Ramos (cell line): Measurements from ENCODE around the gene MOG.

Experiments
- in situ Hi-C: fragments of 300-500 bp; cut with MboI; formaldehyde crosslinking; loops from one replicate; pipeline ENCODE4 v1.14.3; 2022; ENCODE audit warnings: low sequenced_read_pairs; ENCODE audit not compliant: unreplicated experiment

The MOG gene

GRCh38 chr6:29656798-29657197 is at the start of gene MOG:
MOG (plus strand) TSS chr6:29657092; CDS start chr6:29657210, 118 bp downstream.
- in situ Hi-C loops: no loop called here

- in situ Hi-C loops: no loop called here
These were observed 48.8 kb upstream of the MOG start for GRCh38 chr6:29608131-29608530.

- in situ Hi-C loops: no loop called here
These were observed 46.4 kb upstream of the MOG start for GRCh38 chr6:29610540-29610939.

- in situ Hi-C loops: no loop called here
These were observed 45.5 kb upstream of the MOG start for GRCh38 chr6:29611426-29611825.

GRCh38 chr6:29617782-29618554 is 38.9 kb upstream of the MOG start:
- in situ Hi-C loops: no loop called here

- in situ Hi-C loops: no loop called here
These were observed 37.2 kb upstream of the MOG start for GRCh38 chr6:29619578-29620160.

GRCh38 chr6:29620630-29621029 is 36.3 kb upstream of the MOG start:
- in situ Hi-C loops: no loop called here

GRCh38 chr6:29624520-29624961 is 32.4 kb upstream of the MOG start:
- in situ Hi-C loops: no loop called here

- in situ Hi-C loops: no loop called here
These were observed 31.5 kb upstream of the MOG start for GRCh38 chr6:29625337-29625930.

- in situ Hi-C loops: no loop called here
These were observed 29.7 kb upstream of the MOG start for GRCh38 chr6:29626948-29627754.

- in situ Hi-C loops: no loop called here
These were observed 29.0 kb upstream of the MOG start for GRCh38 chr6:29627755-29628418.

GRCh38 chr6:29628419-29629281 is 28.2 kb upstream of the MOG start:
- in situ Hi-C loops: no loop called here

- in situ Hi-C loops: no loop called here
These were observed 27.3 kb upstream of the MOG start for GRCh38 chr6:29629571-29629970.

- in situ Hi-C loops: no loop called here
These were observed 26.6 kb upstream of the MOG start for GRCh38 chr6:29630315-29630714.

- in situ Hi-C loops: no loop called here
These were observed 25.6 kb upstream of the MOG start for GRCh38 chr6:29631209-29631810.

GRCh38 chr6:29631860-29632731 is 24.8 kb upstream of the MOG start:
- in situ Hi-C loops: no loop called here

GRCh38 chr6:29632789-29633533 is 23.9 kb upstream of the MOG start, which contains the start of gene GABBR1:
GABBR1 (minus strand) TSS chr6:29633183; CDS start chr6:29632385, 798 bp downstream.
- in situ Hi-C loops: no loop called here
